Measurements from ENCODE around the gene PI4K2A.

GRCh38 chr10:97719602-97720001 lies 79.1 kb downstream of the PI4K2A start:
- TF ChIP-seq CTCF (IDR thresholded peaks at IDR 0.05) (no peak), EZH2 (IDR thresholded peaks at IDR 0.05; ENCODE audit: borderline replicate concordance, insufficient read depth, low read depth, low read length, poor library complexity, severe bottlenecking) (no peak)

Measured in B cell (primary cell).